ENCODE results near the gene ACOD1. TPM values are rescaled to one million over a fixed set of nuclear protein-coding genes. Genes with fewer than 3 reads are reported as not detected.

The ACOD1 gene
- total RNA-seq, 1 experiment from 2014 or later = not detected

- POLR2A ChIA-PET (ENCODE audit: unreplicated experiment) = no interaction called here
Observed at GRCh38 chr13:76929851-76930374, 18.4 kb upstream of the ACOD1 start.

GRCh38 chr13:76932076-76932475 lies 16.2 kb upstream of the ACOD1 start:
- BruUV-seq (replicated peaks) = no TSS peak
- H3K27me3 ChIP-seq (ENCODE audit: low read length) = no peaks in the 10 kb centered on the region
- no peak overlapping the region for H3K9ac ChIP-seq (ENCODE audit: low read length)
- no peak overlapping the region for H3K27ac ChIP-seq (ENCODE audit: low read length)
- no peak for ATAC-seq
- H4K20me1 ChIP-seq (ENCODE audit: low read length) = no peaks in the 10 kb centered on the region
- H3K4me2 ChIP-seq (ENCODE audit: low read length) = no peak overlapping the region
- H2AFZ ChIP-seq (ENCODE audit: low read length) = no peak overlapping the region
- H3K4me3 ChIP-seq (ENCODE audit: low read length) = no peak overlapping the region
- POLR2A ChIA-PET (ENCODE audit: unreplicated experiment) = no interaction called here
- intact Hi-C loops (cut with micrococcal nuclease) = no loop called here
- no peaks in the 10 kb centered on the region for H3K79me2 ChIP-seq (ENCODE audit: low read length)
- no peaks in the 10 kb centered on the region for H3F3A ChIP-seq (ENCODE audit: low read length, unreplicated experiment)
- H3K9me2 ChIP-seq (replicated peaks; ENCODE audit: low read length) = no peaks in the 10 kb centered on the region
- no peaks in the 10 kb centered on the region for H3K36me3 ChIP-seq (ENCODE audit: low read depth, low read length)
- TF ChIP-seq EZH2 (IDR thresholded peaks at IDR 0.05; ENCODE audit: low read length, unreplicated experiment) (no peak), CTCF (conservative IDR thresholded peaks at IDR 0.05; ENCODE audit: low read depth, low read length) (no peak), EZH2phosphoT487 (IDR thresholded peaks at IDR 0.05; ENCODE audit: borderline replicate concordance, low read length) (no peak)
- no peaks in the 10 kb centered on the region for H3K9me3 ChIP-seq (ENCODE audit: low read length)
- CTCF ChIA-PET = no interaction called here
- no peak for DNase-seq
- H3K4me1 ChIP-seq (ENCODE audit: insufficient read depth, low read length) = peaks cover 6% of the 10 kb centered on the region; the same call in 1 of the 2 replicates

More at GRCh38 chr13:76929851-76930374, 18.4 kb upstream of the ACOD1 start:
- H3K9me3 ChIP-seq (ENCODE audit: low read length) = no peaks in the 10 kb centered on the region
- no peak overlapping the region for H3K27ac ChIP-seq (ENCODE audit: low read length)
- no peaks in the 10 kb centered on the region for H3K27me3 ChIP-seq (ENCODE audit: low read length)
- H3K79me2 ChIP-seq (ENCODE audit: low read length) = no peaks in the 10 kb centered on the region
- no peak overlapping the region for H2AFZ ChIP-seq (ENCODE audit: low read length)
- H3K36me3 ChIP-seq (ENCODE audit: low read depth, low read length) = no peaks in the 10 kb centered on the region
- H3F3A ChIP-seq (ENCODE audit: low read length, unreplicated experiment) = no peaks in the 10 kb centered on the region
- CTCF ChIA-PET = no interaction called here
- H3K9ac ChIP-seq (ENCODE audit: low read length) = no peak overlapping the region
- no peak for TF ChIP-seq CTCF (conservative IDR thresholded peaks at IDR 0.05; ENCODE audit: low read depth, low read length)
- TF ChIP-seq EZH2phosphoT487 (IDR thresholded peaks at IDR 0.05; ENCODE audit: borderline replicate concordance, low read length) = no peak
- no peak for TF ChIP-seq EZH2 (IDR thresholded peaks at IDR 0.05; ENCODE audit: low read length, unreplicated experiment)
- H4K20me1 ChIP-seq (ENCODE audit: low read length) = no peaks in the 10 kb centered on the region
- H3K4me3 ChIP-seq (ENCODE audit: low read length) = no peak overlapping the region
- no TSS peak for BruUV-seq (replicated peaks)
- no peaks in the 10 kb centered on the region for H3K9me2 ChIP-seq (replicated peaks; ENCODE audit: low read length)
- no peak overlapping the region for H3K4me2 ChIP-seq (ENCODE audit: low read length)
- ATAC-seq (no peak), DNase-seq (no peak)
- no peaks in the 10 kb centered on the region for H3K4me1 ChIP-seq (ENCODE audit: insufficient read depth, low read length)
- intact Hi-C loops (cut with micrococcal nuclease) = no loop called here

GRCh38 chr13:76934671-76935070 lies 13.6 kb upstream of the ACOD1 start:
- BruUV-seq (replicated peaks) = no TSS peak
- CTCF ChIA-PET = no interaction called here
- no peak for ATAC-seq

More at GRCh38 chr13:76934671-76935070, 13.6 kb upstream of the ACOD1 start:
- intact Hi-C loops (cut with micrococcal nuclease) = no loop called here
- no peak for TF ChIP-seq EZH2phosphoT487 (IDR thresholded peaks at IDR 0.05; ENCODE audit: borderline replicate concordance, low read length)
- no peak for TF ChIP-seq EZH2 (IDR thresholded peaks at IDR 0.05; ENCODE audit: low read length, unreplicated experiment)
- no peak for TF ChIP-seq CTCF (conservative IDR thresholded peaks at IDR 0.05; ENCODE audit: low read depth, low read length)
- H3K4me2 ChIP-seq (ENCODE audit: low read length) = no peak overlapping the region
- H4K20me1 ChIP-seq (ENCODE audit: low read length) = no peaks in the 10 kb centered on the region
- POLR2A ChIA-PET (ENCODE audit: unreplicated experiment) = no interaction called here
- no peak for DNase-seq
- H3K36me3 ChIP-seq (ENCODE audit: low read depth, low read length) = no peaks in the 10 kb centered on the region
- no peak overlapping the region for H2AFZ ChIP-seq (ENCODE audit: low read length)
- H3K27ac ChIP-seq (ENCODE audit: low read length) = no peak overlapping the region
- no peak overlapping the region for H3K4me3 ChIP-seq (ENCODE audit: low read length)
- H3F3A ChIP-seq (ENCODE audit: low read length, unreplicated experiment) = no peaks in the 10 kb centered on the region
- H3K27me3 ChIP-seq (ENCODE audit: low read length) = no peaks in the 10 kb centered on the region
- H3K9ac ChIP-seq (ENCODE audit: low read length) = no peak overlapping the region
- no peaks in the 10 kb centered on the region for H3K79me2 ChIP-seq (ENCODE audit: low read length)
- H3K9me2 ChIP-seq (replicated peaks; ENCODE audit: low read length) = no peaks in the 10 kb centered on the region
- no peaks in the 10 kb centered on the region for H3K9me3 ChIP-seq (ENCODE audit: low read length)
- peaks cover 14% of the 10 kb centered on the region for H3K4me1 ChIP-seq (ENCODE audit: insufficient read depth, low read length)
